C4-2B (cell line): ENCODE measurements around the gene PPP1CC.

Experiments used
- CTCF ChIP-seq: fragments of 450-650 bp; conservative IDR thresholded peaks from 2 replicates; pipeline ENCODE4 v1.5.1; 2017; ENCODE audit warnings: mild to moderate bottlenecking
- ZFX ChIP-seq: fragments of 450-650 bp; IDR thresholded peaks from 2 replicates; pipeline ENCODE4 v1.6.1; 2017

- TF ChIP-seq CTCF, result no peak
- no peak for TF ChIP-seq ZFX
Measured at GRCh38 chr12:110728628-110729027, 14.1 kb downstream of the PPP1CC start.
